Measurements from ENCODE around the gene ZNF407. TPM values are rescaled to one million over a fixed set of nuclear protein-coding genes. Genes with fewer than 3 reads are reported as not detected.

Gene ZNF407
- total RNA-seq, 1 donor from 2014 or later = 10.6 TPM

- H3K4me3 ChIP-seq = no peak overlapping the region
- no peak overlapping the region for H3K27ac ChIP-seq (replicated peaks)
- peaks cover 26% of the 10 kb centered on the region for H3K4me1 ChIP-seq
- H3K36me3 ChIP-seq = no peaks in the 10 kb centered on the region
- no peak for TF ChIP-seq CTCF (IDR thresholded peaks at IDR 0.05; ENCODE audit: borderline replicate concordance)
- H3K27me3 ChIP-seq (ENCODE audit: low read depth) = no peaks in the 10 kb centered on the region
- intact Hi-C loops (cut with micrococcal nuclease) = no loop called here
- H3K9me3 ChIP-seq (replicated peaks) = peaks cover 10% of the 10 kb centered on the region
- DNase-seq = no peak
Measured at GRCh38 chr18:74567822-74568221, 29.8 kb upstream of the ZNF407 start.

DNA sequence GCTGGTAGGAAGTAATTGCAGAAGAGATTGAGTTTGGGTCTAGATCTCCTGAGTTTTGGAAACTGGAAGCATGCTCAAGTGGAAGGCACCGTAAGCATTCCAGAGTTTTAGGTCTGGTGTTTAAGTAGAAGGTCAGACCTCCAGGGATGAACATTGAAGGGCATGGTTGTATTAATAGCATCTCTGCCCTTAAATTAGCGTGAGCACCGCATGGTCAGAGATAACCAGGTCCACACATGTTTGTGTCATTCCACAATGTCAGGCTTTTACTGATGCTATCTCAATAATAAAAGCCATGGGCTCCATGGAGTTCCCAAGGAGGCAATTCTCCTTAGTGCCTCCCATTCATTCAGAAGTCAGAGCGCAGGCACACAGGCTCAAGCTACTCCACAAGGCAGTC lies 28.3 kb upstream of the ZNF407 start:
- no peak for TF ChIP-seq CTCF (IDR thresholded peaks at IDR 0.05; ENCODE audit: borderline replicate concordance)
- peaks cover 21% of the 10 kb centered on the region for H3K4me1 ChIP-seq
- no peak for DNase-seq
- no peaks in the 10 kb centered on the region for H3K27me3 ChIP-seq (ENCODE audit: low read depth)
- intact Hi-C loops (cut with micrococcal nuclease) = no loop called here
- no peak overlapping the region for H3K4me3 ChIP-seq
- peak overlapping the region; percentile 54 for H3K27ac ChIP-seq (replicated peaks)
- no peaks in the 10 kb centered on the region for H3K36me3 ChIP-seq
- peaks cover 10% of the 10 kb centered on the region for H3K9me3 ChIP-seq (replicated peaks)

- H3K9me3 ChIP-seq (replicated peaks) = peaks cover 10% of the 10 kb centered on the region
- peaks cover 19% of the 10 kb centered on the region for H3K4me1 ChIP-seq
- H3K4me3 ChIP-seq = no peak overlapping the region
- no peak for DNase-seq
- TF ChIP-seq CTCF (IDR thresholded peaks at IDR 0.05; ENCODE audit: borderline replicate concordance) = no peak
- intact Hi-C loops (cut with micrococcal nuclease) = no loop called here
- no peaks in the 10 kb centered on the region for H3K27me3 ChIP-seq (ENCODE audit: low read depth)
- no peaks in the 10 kb centered on the region for H3K36me3 ChIP-seq
- no peak overlapping the region for H3K27ac ChIP-seq (replicated peaks)
Measured at GRCh38 chr18:74570266-74570665, 27.4 kb upstream of the ZNF407 start.

- Histone ChIP-seq H3K27me3 (ENCODE audit: low read depth) (no peaks in the 10 kb centered on the region), H3K9me3 (replicated peaks) (peaks cover 4% of the 10 kb centered on the region), H3K27ac (replicated peaks) (peak overlapping the region; percentile 7), H3K4me3 (no peak overlapping the region), H3K36me3 (no peaks in the 10 kb centered on the region), H3K4me1 (peaks cover 19% of the 10 kb centered on the region)
- intact Hi-C loops (cut with micrococcal nuclease) = no loop called here
- DNase-seq = peak; percentile 36
- TF ChIP-seq CTCF (IDR thresholded peaks at IDR 0.05; ENCODE audit: borderline replicate concordance) = no peak
Measured at GRCh38 chr18:74571895-74572680, 25.6 kb upstream of the ZNF407 start.

DNA sequence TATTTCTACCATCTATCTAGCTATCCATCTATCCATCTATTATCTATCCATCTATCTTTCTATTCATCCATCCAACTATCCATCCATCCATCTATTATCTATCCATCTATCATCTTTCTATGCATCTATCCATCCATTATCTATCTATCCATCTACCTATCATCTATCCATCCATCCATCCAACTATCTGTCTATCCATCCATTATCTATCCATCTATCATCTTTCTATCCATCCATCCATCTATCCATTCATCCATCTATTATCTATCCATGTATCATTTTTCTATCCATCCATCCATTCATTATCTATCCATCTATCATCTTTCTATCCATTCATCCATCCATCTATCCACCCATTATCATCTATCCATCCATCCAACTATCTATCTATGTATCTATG lies 24.6 kb upstream of the ZNF407 start:
- DNase-seq = no peak
- H3K27me3 ChIP-seq (ENCODE audit: low read depth) = no peaks in the 10 kb centered on the region
- no peak overlapping the region for H3K4me3 ChIP-seq
- intact Hi-C loops (cut with micrococcal nuclease) = no loop called here
- H3K9me3 ChIP-seq (replicated peaks) = no peaks in the 10 kb centered on the region
- H3K36me3 ChIP-seq = no peaks in the 10 kb centered on the region
- TF ChIP-seq CTCF (IDR thresholded peaks at IDR 0.05; ENCODE audit: borderline replicate concordance) = no peak
- peaks cover 19% of the 10 kb centered on the region for H3K4me1 ChIP-seq
- no peak overlapping the region for H3K27ac ChIP-seq (replicated peaks)
